SK-N-SH treated with all-trans-retinoic acid at 6 μM for 48 hours (cell line): ENCODE data around the gene LRMDA.

Experiments used
- ARNTL ChIP-seq: fragments of 450-650 bp; formaldehyde crosslinking; IDR thresholded peaks from 2 replicates; pipeline ENCODE4 v1.5.0; 2020; ENCODE audit warnings: low read depth, mild to moderate bottlenecking, moderate library complexity, borderline replicate concordance
- ESRRG ChIP-seq: fragments of 250-450 bp; sonication (Bioruptor Pico); IDR thresholded peaks from 2 replicates; pipeline ENCODE4 v1.6.1; 2021; ENCODE audit warnings: mild to moderate bottlenecking
- ISL1 ChIP-seq: fragments of 250-450 bp; sonication (Bioruptor Pico); IDR thresholded peaks from 2 replicates; pipeline ENCODE4 v2.1.2; 2022; ENCODE audit warnings: mild to moderate bottlenecking, moderate library complexity
- OSR1 ChIP-seq: fragments of 250-450 bp; sonication (Bioruptor Pico); IDR thresholded peaks from 2 replicates; pipeline ENCODE4 v1.8.0; 2022; ENCODE audit warnings: moderate library complexity, mild to moderate bottlenecking, inconsistent platforms
- PPARA ChIP-seq: fragments of 250-450 bp; sonication (Bioruptor Pico); IDR thresholded peaks from 2 replicates; pipeline ENCODE4 v1.5.0; 2020; ENCODE audit warnings: mild to moderate bottlenecking, borderline replicate concordance
- RARB ChIP-seq: fragments of 250-450 bp; sonication (Bioruptor Pico); IDR thresholded peaks from 2 replicates; pipeline ENCODE4 v1.8.0; 2021; ENCODE audit warnings: mild to moderate bottlenecking, moderate library complexity
- TOX ChIP-seq: fragments of 250-450 bp; sonication (Bioruptor Pico); IDR thresholded peaks from 2 replicates; pipeline ENCODE4 v1.8.0; 2021; ENCODE audit warnings: mild to moderate bottlenecking, moderate library complexity, borderline replicate concordance
- ZFP3 ChIP-seq: fragments of 250-450 bp; sonication (Bioruptor Pico); IDR thresholded peaks from 2 replicates; pipeline ENCODE4 v1.5.0; 2020; ENCODE audit warnings: mild to moderate bottlenecking, moderate library complexity
- ZNF565 ChIP-seq: fragments of 450-650 bp; formaldehyde crosslinking; conservative IDR thresholded peaks from 2 replicates; pipeline ENCODE4 v1.5.0; 2020; ENCODE audit warnings: low read depth, mild to moderate bottlenecking, moderate library complexity
- TF ChIP-seq, protein P1 (sequence below): fragments of 250-450 bp; sonication (Bioruptor Pico); IDR thresholded peaks from 2 replicates; pipeline ENCODE4 v1.8.0; 2020; ENCODE audit warnings: mild to moderate bottlenecking, moderate library complexity, borderline replicate concordance
- TF ChIP-seq, protein P2 (sequence below): fragments of 250-450 bp; sonication (Bioruptor Pico); IDR thresholded peaks from 2 replicates; pipeline ENCODE4 v1.5.1; 2021; ENCODE audit warnings: mild to moderate bottlenecking, moderate library complexity

DNA sequence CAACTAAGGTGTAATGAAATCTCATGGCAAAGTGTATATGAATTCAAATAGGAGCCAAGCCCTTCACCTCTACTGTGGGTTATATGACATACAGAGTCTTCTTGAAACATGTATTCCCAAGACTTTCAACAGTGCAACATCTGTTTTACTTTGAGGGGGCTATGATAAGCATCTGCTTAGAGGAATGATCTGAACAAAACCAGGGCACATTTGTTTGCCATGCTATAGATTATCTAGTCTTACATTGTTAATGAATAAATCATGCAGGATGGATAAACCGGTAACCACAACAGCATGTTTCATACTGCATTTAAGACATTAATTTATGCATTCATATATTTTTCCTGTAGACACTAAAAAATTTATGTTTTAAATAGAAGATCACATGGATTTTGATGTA is 1021.9 kb downstream of the LRMDA start:
- no peak for TF ChIP-seq ZNF565 (CRISPR knock-in tag)
- TF ChIP-seq, protein P1, sequence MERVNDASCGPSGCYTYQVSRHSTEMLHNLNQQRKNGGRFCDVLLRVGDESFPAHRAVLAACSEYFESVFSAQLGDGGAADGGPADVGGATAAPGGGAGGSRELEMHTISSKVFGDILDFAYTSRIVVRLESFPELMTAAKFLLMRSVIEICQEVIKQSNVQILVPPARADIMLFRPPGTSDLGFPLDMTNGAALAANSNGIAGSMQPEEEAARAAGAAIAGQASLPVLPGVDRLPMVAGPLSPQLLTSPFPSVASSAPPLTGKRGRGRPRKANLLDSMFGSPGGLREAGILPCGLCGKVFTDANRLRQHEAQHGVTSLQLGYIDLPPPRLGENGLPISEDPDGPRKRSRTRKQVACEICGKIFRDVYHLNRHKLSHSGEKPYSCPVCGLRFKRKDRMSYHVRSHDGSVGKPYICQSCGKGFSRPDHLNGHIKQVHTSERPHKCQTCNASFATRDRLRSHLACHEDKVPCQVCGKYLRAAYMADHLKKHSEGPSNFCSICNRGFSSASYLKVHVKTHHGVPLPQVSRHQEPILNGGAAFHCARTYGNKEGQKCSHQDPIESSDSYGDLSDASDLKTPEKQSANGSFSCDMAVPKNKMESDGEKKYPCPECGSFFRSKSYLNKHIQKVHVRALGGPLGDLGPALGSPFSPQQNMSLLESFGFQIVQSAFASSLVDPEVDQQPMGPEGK (CRISPR knock-in tag): no peak
- TF ChIP-seq OSR1: no peak
- TF ChIP-seq, protein P2, sequence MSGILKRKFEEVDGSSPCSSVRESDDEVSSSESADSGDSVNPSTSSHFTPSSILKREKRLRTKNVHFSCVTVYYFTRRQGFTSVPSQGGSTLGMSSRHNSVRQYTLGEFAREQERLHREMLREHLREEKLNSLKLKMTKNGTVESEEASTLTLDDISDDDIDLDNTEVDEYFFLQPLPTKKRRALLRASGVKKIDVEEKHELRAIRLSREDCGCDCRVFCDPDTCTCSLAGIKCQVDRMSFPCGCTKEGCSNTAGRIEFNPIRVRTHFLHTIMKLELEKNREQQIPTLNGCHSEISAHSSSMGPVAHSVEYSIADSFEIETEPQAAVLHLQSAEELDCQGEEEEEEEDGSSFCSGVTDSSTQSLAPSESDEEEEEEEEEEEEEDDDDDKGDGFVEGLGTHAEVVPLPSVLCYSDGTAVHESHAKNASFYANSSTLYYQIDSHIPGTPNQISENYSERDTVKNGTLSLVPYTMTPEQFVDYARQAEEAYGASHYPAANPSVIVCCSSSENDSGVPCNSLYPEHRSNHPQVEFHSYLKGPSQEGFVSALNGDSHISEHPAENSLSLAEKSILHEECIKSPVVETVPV (CRISPR knock-in tag): no peak
- no peak for TF ChIP-seq PPARA
- TF ChIP-seq ARNTL: no peak
- TF ChIP-seq ZFP3: no peak
- no peak for TF ChIP-seq ESRRG (CRISPR knock-in tag)
- no peak for TF ChIP-seq RARB (CRISPR knock-in tag)
- TF ChIP-seq ISL1 (CRISPR knock-in tag): no peak
- TF ChIP-seq TOX (CRISPR knock-in tag): no peak
